22Rv1 (cell line): ENCODE data around the gene TAF1D.

ENCODE experiments used
- CTCF ChIP-seq: fragments of 450-650 bp; IDR thresholded peaks from 2 replicates; pipeline ENCODE4 v1.5.1; 2017; ENCODE audit warnings: mild to moderate bottlenecking
- ZFX ChIP-seq: fragments of 450-650 bp; IDR thresholded peaks from 2 replicates; pipeline ENCODE4 v1.6.1; 2017; ENCODE audit warnings: antibody characterized with exemption, borderline replicate concordance

DNA sequence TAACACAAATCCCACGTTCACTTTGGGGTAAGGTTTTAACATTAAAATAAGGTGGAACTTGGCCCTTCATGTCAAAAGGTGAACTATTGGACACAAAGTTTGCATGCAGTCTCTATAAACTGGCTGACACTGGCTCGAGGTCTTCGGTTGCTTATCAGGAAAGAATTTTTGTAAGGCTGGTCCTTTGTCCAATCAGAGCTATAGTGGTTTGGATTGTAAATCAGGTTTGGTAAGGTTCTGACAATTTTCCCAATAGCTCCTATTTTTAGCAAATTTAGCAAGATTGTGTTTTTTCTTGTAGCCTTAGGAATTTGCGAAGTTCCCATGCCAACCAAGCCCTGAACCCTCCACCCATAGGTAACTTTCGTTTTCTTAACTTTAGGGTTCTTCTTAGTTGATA, 25.2 kb upstream of the TAF1D start:
- TF ChIP-seq CTCF: no peak
- TF ChIP-seq ZFX: no peak
